ENCODE measurements around the gene ZNF710. TPM values are rescaled to one million over a fixed set of nuclear protein-coding genes. Genes with fewer than 3 reads are reported as not detected.

Gene ZNF710
- total and polyA plus RNA-seq, 3 donors from 2014 or later = 5.7 to 9.4 (median 7.8) TPM

DNA sequence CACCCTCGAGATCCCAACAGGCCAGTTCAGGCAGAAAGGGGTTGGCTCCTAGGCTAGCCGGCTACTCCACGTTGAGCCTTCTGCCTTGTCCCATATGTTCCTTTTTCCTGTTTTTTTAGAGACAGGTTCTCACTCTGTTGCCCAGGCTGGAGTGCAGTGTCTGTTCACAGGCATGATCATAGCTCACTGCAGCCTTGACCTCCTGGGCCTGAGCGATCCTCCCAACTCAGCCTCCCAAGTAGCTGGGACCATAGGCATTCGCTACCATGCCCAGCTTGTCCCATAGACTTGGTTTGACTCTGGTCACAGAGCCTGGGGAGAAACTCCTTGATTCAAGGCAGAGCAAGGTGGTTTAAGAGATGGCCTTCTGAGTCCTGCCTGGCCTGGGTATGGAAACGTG is 32.3 kb downstream of the ZNF710 start:
- Histone ChIP-seq H3K27me3 (no peaks in the 10 kb centered on the region), H3K36me3 (ENCODE audit: low read depth, missing control alignments) (no peaks in the 10 kb centered on the region), H3K9me3 (no peaks in the 10 kb centered on the region), H3K4me3 (no peak overlapping the region), H3K27ac (no peak overlapping the region), H3K4me1 (peaks cover 6% of the 10 kb centered on the region)
- 81 to 82% methylated on average over 6 of the region's 6 CpGs for WGBS, 2 donors
- DNase-seq = no peak
- intact Hi-C loops (cut with DNase I; ENCODE audit: low total_unique reads) = no loop called here
- TF ChIP-seq, protein P1, sequence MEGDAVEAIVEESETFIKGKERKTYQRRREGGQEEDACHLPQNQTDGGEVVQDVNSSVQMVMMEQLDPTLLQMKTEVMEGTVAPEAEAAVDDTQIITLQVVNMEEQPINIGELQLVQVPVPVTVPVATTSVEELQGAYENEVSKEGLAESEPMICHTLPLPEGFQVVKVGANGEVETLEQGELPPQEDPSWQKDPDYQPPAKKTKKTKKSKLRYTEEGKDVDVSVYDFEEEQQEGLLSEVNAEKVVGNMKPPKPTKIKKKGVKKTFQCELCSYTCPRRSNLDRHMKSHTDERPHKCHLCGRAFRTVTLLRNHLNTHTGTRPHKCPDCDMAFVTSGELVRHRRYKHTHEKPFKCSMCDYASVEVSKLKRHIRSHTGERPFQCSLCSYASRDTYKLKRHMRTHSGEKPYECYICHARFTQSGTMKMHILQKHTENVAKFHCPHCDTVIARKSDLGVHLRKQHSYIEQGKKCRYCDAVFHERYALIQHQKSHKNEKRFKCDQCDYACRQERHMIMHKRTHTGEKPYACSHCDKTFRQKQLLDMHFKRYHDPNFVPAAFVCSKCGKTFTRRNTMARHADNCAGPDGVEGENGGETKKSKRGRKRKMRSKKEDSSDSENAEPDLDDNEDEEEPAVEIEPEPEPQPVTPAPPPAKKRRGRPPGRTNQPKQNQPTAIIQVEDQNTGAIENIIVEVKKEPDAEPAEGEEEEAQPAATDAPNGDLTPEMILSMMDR (IDR thresholded peaks at IDR 0.05) = no peak
- no peak for TF ChIP-seq POLR2A (IDR thresholded peaks at IDR 0.05)

DNA sequence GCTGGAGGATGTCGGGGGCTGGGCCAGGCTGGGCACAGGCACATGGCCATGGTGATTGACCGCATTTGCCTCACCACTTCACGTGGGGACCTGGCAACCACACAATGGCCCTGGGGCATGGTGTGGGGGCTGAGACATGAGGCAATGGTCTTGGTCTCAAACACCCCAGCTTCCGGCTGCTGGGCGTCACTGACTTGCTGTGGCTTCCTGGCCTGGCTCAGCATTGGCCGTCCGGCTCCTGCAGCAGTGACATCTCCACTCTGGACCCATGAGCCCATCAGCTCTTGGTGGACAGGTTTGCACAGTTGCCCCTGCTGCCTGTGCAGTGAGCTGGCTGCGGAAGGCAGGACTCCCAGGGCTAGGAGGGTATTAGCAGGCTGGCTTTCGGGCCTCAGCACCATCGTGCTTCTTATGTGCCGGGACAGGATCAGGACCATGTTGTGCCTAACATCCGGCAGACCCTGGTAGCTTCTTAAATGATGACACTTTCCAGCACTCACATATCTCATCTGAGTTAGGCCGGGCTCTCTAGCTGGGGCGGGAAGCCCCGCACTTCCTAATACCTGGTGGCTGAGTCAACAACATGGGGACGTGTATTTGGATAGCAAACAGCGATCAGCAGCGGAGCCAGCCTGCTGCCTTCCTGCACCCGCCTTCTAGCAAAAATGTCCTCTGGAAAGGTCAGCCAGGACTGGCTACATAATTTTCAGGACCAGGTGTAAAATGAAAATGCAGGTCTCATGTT is 34.1 kb downstream of the ZNF710 start:
- Histone ChIP-seq H3K27me3 (no peaks in the 10 kb centered on the region), H3K9me3 (no peaks in the 10 kb centered on the region), H3K4me1 (peaks cover 6% of the 10 kb centered on the region), H3K4me3 (no peak overlapping the region), H3K36me3 (ENCODE audit: low read depth, missing control alignments) (no peaks in the 10 kb centered on the region), H3K27ac (no peak overlapping the region)
- TF ChIP-seq, protein P1 (IDR thresholded peaks at IDR 0.05) = no peak
- no peak for TF ChIP-seq POLR2A (IDR thresholded peaks at IDR 0.05)
- intact Hi-C loops (cut with DNase I; ENCODE audit: low total_unique reads) = no loop called here
- 80 to 90% methylated on average over 11 to 19 of the region's 19 CpGs for WGBS, 2 donors
- peak; percentile 45 for DNase-seq

- Histone ChIP-seq H3K9me3 (no peaks in the 10 kb centered on the region), H3K36me3 (ENCODE audit: low read depth, missing control alignments) (no peaks in the 10 kb centered on the region), H3K27me3 (no peaks in the 10 kb centered on the region), H3K27ac (no peak overlapping the region), H3K4me3 (no peak overlapping the region), H3K4me1 (peaks cover 9% of the 10 kb centered on the region)
- 90 to 91% methylated on average over 10 of the region's 10 CpGs for WGBS, 2 donors
- intact Hi-C loops (cut with DNase I; ENCODE audit: low total_unique reads) = no loop called here
- DNase-seq = no peak
- TF ChIP-seq, protein P1 (IDR thresholded peaks at IDR 0.05) = no peak
- TF ChIP-seq POLR2A (IDR thresholded peaks at IDR 0.05) = no peak
Observed at GRCh38 chr15:90035840-90036230, 34.7 kb downstream of the ZNF710 start.

DNA sequence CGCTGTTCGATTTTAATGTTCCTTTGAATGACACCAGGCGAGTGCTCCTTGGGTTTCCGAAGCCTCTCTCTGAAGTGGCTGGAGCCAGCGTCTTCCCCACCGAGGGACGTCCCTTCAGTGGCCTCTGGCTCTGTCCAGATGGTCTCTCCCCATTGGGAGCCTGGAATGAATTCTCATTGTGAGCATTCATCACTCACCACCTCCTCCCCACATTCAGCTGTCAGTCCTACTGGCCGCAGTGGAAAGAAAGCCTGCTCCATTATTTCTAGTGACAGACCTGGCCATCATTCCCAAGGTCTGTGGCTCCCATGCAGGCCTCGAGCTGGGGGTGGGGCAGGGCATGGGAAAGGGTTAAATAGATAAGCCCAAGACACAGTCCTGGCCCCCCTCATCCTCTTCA is 35.2 kb downstream of the ZNF710 start:
- 85 to 87% methylated on average over 8 to 9 of the region's 9 CpGs for WGBS, 2 donors
- TF ChIP-seq, protein P1 (IDR thresholded peaks at IDR 0.05) = no peak
- TF ChIP-seq POLR2A (IDR thresholded peaks at IDR 0.05) = no peak
- Histone ChIP-seq H3K27me3 (no peaks in the 10 kb centered on the region), H3K36me3 (ENCODE audit: low read depth, missing control alignments) (no peaks in the 10 kb centered on the region), H3K4me1 (peaks cover 9% of the 10 kb centered on the region), H3K9me3 (no peaks in the 10 kb centered on the region), H3K4me3 (no peak overlapping the region), H3K27ac (no peak overlapping the region)
- intact Hi-C loops (cut with DNase I; ENCODE audit: low total_unique reads) = no loop called here
- DNase-seq = no peak

Data from testis (tissue), 3 donors.